GM12891 (cell line): ENCODE results near the gene NCKAP5.

Source experiments
- PAX5 ChIP-seq: IDR thresholded peaks from 2 replicates; pipeline ENCODE4 v1.6.1; 2011; ENCODE audit warnings: low read length, moderate library complexity, mild to moderate bottlenecking; ENCODE audit not compliant: insufficient read depth, severe bottlenecking
- POLR2A ChIP-seq: IDR thresholded peaks from 2 replicates; pipeline ENCODE4 v1.6.1; 2011; ENCODE audit warnings: low read depth, low read length, control low read depth
- POLR2AphosphoS5 ChIP-seq: IDR thresholded peaks from 2 replicates; pipeline ENCODE4 v1.6.1; 2011; ENCODE audit warnings: low read depth, low read length, control low read depth
- POU2F2 ChIP-seq: IDR thresholded peaks from 2 replicates; pipeline ENCODE4 v1.6.1; 2011; ENCODE audit warnings: low read depth, mild to moderate bottlenecking, control low read depth, low read length, moderate library complexity
- SPI1 ChIP-seq: IDR thresholded peaks from 2 replicates; pipeline ENCODE4 v1.6.1; 2011; ENCODE audit warnings: low read depth, low read length, control low read depth
- TAF1 ChIP-seq: IDR thresholded peaks from 2 replicates; pipeline ENCODE4 v1.6.1; 2011; ENCODE audit warnings: low read depth, low read length, control low read depth

DNA sequence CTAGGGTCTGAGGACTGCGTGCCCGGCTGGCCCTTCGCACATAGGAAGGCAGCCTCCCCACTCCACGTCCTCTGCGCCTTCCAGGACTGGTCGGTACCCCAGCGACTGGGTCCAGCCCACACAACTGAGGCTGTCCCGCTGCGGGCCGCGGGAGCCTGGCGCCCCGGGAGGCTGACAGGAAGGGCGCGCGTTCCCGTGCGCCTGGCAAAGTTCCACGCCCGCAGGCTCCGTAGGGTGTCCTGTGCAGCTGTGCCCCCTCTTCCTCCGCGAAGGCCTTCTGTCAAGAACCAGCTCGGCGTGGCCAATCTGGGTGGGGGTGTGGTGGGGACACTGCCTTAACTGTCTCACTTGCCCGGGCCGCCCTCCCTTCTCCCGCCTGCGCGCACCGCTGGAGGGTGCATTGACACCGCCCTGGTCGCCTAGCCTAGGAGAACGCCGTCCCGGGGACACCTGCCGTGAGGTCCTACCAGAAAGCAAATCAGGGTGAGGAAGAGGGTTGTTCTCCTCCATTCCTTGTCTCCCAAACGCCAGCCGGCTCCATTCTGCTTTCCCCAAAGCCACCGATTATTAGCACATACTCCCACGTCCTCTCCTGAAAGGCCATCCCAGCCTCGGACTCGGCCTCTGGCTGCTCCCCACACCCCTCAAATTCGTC, 897.6 kb downstream of the NCKAP5 start:
- TF ChIP-seq SPI1 (no peak), POLR2A (no peak), POLR2AphosphoS5 (no peak), TAF1 (no peak), PAX5 (no peak), POU2F2 (no peak)
